ENCODE data around the gene IYD. TPM values are rescaled to one million over a fixed set of nuclear protein-coding genes. Genes with fewer than 3 reads are reported as not detected.
A peak's percentile ranks its signal among the peaks of the same experiment; 100 is the strongest.

IYD gene
- total RNA-seq, 1 donor from 2014 or later, result under 0.01 TPM

DNA sequence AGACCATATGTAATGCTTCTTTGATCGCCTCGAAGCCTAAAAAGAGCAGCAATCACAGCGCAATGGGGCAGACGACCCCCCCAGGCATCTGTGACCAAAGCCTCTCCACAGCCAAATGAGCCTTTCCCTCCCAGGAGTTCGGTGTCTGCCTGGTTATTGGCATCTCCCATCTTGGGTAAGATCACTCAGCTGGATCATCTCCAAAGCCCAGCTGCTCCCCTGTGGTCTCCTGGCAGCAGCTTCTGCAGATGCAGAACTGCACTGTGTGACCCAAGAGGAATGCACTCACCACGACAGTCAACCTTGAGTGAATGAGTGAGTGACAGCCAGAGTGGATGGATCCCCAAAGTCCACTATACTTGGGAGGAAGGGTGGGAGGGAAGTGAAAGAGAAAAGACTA lies 44.8 kb upstream of the IYD start:
- intact Hi-C loops (cut with DNase I), result no loop called here
- Histone ChIP-seq H3K27ac (no peak overlapping the region), H3K4me3 (no peak overlapping the region), H3K27me3 (no peaks in the 10 kb centered on the region), H3K4me1 (peaks cover 0 to 6% of the 10 kb centered on the region in 2 donors), H3K9me3 (no peaks in the 10 kb centered on the region), H3K36me3 (no peaks in the 10 kb centered on the region)
- TF ChIP-seq, protein P1, sequence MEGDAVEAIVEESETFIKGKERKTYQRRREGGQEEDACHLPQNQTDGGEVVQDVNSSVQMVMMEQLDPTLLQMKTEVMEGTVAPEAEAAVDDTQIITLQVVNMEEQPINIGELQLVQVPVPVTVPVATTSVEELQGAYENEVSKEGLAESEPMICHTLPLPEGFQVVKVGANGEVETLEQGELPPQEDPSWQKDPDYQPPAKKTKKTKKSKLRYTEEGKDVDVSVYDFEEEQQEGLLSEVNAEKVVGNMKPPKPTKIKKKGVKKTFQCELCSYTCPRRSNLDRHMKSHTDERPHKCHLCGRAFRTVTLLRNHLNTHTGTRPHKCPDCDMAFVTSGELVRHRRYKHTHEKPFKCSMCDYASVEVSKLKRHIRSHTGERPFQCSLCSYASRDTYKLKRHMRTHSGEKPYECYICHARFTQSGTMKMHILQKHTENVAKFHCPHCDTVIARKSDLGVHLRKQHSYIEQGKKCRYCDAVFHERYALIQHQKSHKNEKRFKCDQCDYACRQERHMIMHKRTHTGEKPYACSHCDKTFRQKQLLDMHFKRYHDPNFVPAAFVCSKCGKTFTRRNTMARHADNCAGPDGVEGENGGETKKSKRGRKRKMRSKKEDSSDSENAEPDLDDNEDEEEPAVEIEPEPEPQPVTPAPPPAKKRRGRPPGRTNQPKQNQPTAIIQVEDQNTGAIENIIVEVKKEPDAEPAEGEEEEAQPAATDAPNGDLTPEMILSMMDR (IDR thresholded peaks at IDR 0.05), result no peak
- DNase-seq (ENCODE audit: low spot score in 2 of 2), result no peak

DNA sequence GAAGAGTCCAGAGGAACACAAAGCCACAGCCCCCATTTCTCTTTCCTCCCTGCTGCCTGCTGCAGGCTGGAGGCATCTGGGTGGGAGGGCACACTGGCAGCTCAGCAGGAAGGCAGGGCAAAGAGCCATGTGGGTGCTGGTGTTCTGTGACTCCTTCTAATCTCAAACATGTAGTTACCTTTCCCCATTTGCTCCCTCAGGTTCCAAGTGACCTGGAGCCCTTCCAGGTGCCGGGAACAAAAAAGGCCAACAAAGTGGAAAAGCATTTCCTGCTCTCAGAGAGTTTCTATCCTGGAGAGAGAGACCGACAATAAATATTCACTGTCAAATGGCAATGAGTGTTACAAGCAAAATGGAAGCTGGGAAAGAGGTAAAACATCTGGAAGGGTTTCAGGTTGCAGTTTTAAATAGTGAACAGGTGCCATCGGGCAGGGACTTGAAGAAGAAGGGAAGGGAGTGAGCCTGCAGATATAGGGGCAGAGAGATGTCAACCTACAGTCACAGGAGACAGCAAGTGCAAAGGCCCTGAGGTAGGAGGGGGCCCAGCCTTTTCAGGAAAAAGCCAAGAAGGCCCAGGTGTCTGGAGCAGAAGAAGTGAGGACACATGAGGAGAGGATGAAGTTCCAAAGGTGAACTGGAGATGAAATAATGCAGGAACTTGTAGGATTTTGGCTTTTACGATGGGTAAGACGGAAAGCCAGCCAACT lies 43.6 kb upstream of the IYD start:
- Histone ChIP-seq H3K36me3 (no peaks in the 10 kb centered on the region), H3K9me3 (no peaks in the 10 kb centered on the region), H3K27me3 (no peaks in the 10 kb centered on the region), H3K4me3 (no peak overlapping the region), H3K4me1 (peaks cover 0 to 6% of the 10 kb centered on the region in 2 donors), H3K27ac (no peak overlapping the region)
- TF ChIP-seq, protein P1 (IDR thresholded peaks at IDR 0.05), result no peak
- intact Hi-C loops (cut with DNase I), result no loop called here
- DNase-seq (ENCODE audit: low spot score in 2 of 2), result no peak

GRCh38 chr6:150327117-150327774 lies 41.6 kb upstream of the IYD start:
- H3K36me3 ChIP-seq, result no peaks in the 10 kb centered on the region
- peak overlapping the region; percentile 19 to 53 for H3K27ac ChIP-seq
- intact Hi-C loops (cut with DNase I), result no loop called here
- DNase-seq (ENCODE audit: low spot score in 2 of 2), result peak in 1 of 2 donors; percentile 67
- TF ChIP-seq, protein P1 (IDR thresholded peaks at IDR 0.05), result no peak
- no peaks in the 10 kb centered on the region for H3K27me3 ChIP-seq
- H3K4me1 ChIP-seq, result peaks cover 0 to 2% of the 10 kb centered on the region in 2 donors
- H3K9me3 ChIP-seq, result no peaks in the 10 kb centered on the region
- H3K4me3 ChIP-seq, result no peak overlapping the region

DNA sequence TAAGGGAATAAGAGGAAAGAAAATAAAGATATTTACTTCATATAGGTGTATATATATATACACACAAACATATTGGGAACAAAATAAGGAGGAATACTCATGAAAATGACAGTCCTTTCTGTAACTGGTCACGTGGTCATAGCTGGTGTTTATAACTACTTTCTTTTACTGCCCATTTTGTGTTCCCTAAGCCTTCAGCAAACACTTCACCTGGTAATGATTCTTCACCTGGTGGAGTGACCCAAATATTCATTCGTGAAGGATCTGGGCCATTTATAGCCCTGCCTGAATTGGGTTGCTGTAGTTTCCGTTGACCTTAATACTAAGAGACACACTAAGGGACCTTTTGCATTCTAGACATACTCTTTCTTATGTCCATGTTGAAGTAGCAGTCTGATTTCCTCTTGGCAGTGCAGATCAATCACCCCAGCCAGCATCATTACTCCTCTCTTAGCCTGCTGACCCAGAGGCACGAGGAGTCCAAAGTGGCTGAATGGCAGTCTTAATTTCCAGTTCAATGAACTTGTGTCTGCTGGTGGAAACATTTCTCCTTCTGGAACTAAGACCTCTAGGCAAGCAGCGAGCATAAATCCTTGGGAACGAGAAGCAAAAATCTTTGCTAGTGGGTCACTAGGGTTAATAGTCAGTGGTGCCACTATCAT lies 39.9 kb upstream of the IYD start:
- intact Hi-C loops (cut with DNase I), result no loop called here
- H3K27ac ChIP-seq, result no peak overlapping the region

DNA sequence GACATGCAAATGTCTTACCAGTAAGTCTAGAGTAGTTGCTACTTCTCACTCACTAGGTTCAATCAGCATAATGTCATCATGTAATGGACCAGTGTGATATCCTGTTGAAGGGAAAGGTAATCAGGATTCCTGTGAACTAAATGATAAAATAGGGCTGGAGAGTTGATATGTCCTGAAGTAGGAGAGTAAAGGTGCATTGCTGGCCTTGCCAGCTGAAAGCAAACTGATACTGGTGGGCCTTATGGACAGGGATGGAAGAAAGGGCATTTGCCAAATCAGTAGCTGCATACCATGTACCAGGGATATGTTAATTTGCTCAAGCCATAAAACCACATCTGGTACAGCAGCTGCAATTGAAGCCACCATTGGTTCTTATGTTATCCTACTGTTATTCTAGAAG lies 37.5 kb upstream of the IYD start:
- Histone ChIP-seq H3K4me1 (peaks cover 0 to 2% of the 10 kb centered on the region in 2 donors), H3K27me3 (no peaks in the 10 kb centered on the region), H3K9me3 (no peaks in the 10 kb centered on the region), H3K36me3 (no peaks in the 10 kb centered on the region), H3K27ac (no peak overlapping the region), H3K4me3 (no peak overlapping the region)
- DNase-seq (ENCODE audit: low spot score in 2 of 2), result no peak
- intact Hi-C loops (cut with DNase I), result no loop called here
- TF ChIP-seq, protein P1 (IDR thresholded peaks at IDR 0.05), result no peak

More for the DNA sequence above, 39.9 kb upstream of the IYD start:
- peaks cover 0 to 2% of the 10 kb centered on the region in 2 donors for H3K4me1 ChIP-seq
- no peaks in the 10 kb centered on the region for H3K9me3 ChIP-seq
- TF ChIP-seq, protein P1 (IDR thresholded peaks at IDR 0.05), result no peak
- no peaks in the 10 kb centered on the region for H3K27me3 ChIP-seq
- H3K4me3 ChIP-seq, result no peak overlapping the region
- DNase-seq (ENCODE audit: low spot score in 2 of 2), result no peak
- no peaks in the 10 kb centered on the region for H3K36me3 ChIP-seq
